HG03460 (cell line): ENCODE results near the gene IGSF8.

Experiments used
- ATAC-seq: cut with Tn5 transposase; IDR thresholded peaks from one replicate; pipeline ENCODE4 v1.9.1; 2021; ENCODE audit not compliant: unreplicated experiment

The IGSF8 gene

GRCh38 chr1:160089883-160090282 lies 8.5 kb downstream of the IGSF8 start:
- ATAC-seq, result no peak

- ATAC-seq, result no peak
Measured at GRCh38 chr1:160087118-160087662, 11.2 kb downstream of the IGSF8 start.

- no peak for ATAC-seq
Measured at GRCh38 chr1:160086456-160086892, 11.9 kb downstream of the IGSF8 start.

GRCh38 chr1:160085686-160086455 lies 12.5 kb downstream of the IGSF8 start:
- no peak for ATAC-seq

GRCh38 chr1:160084771-160085321 lies 13.6 kb downstream of the IGSF8 start:
- no peak for ATAC-seq

- ATAC-seq, result peak; percentile 75
Measured at GRCh38 chr1:160083968-160084770, 14.2 kb downstream of the IGSF8 start.

- no peak for ATAC-seq
Measured at GRCh38 chr1:160082926-160083325, 15.5 kb downstream of the IGSF8 start.

GRCh38 chr1:160082487-160082886 lies 15.9 kb downstream of the IGSF8 start:
- no peak for ATAC-seq

- no peak for ATAC-seq
Measured at GRCh38 chr1:160081261-160081936, 17.0 kb downstream of the IGSF8 start, which contains the start of gene KCNJ9. Gene KCNJ9 (plus strand): TSS chr1:160081538. CDS start chr1:160084031, 2,493 bp downstream.

DNA sequence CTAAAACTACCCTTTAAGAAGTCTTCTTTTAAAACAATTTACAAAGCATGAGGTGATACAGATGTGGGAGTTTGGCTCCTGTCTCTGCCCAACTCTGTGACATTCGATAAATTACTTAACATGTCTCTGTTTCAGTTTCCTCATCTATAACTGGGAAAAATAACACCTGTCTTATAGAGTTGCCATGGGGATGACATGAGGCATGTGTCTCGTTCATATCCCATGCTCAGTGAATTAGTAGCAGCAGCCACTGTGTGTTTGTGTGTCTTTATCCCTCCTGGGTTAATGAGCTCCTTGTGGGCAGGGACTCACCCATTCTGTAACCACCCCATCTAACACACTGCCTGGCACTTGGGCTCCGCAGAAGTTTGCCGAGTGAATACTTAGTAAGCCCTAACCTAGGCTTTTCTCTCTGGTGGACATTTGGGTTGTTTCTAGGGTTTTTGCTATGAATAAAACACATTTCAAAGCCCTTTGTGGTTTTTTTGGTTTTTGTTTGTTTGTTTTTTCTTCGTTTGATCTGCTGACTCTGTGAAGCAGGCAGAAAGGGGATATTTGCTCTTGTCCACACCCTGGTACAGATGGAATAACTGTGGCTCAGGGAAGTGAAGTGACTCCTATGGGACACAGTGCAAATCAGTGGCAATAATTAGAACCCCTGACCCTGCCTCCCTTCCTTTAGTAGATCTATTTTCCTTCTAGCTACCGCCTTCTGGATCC lies 17.9 kb downstream of the IGSF8 start:
- no peak for ATAC-seq

GRCh38 chr1:160079448-160079847 lies 19.0 kb downstream of the IGSF8 start:
- no peak for ATAC-seq

DNA sequence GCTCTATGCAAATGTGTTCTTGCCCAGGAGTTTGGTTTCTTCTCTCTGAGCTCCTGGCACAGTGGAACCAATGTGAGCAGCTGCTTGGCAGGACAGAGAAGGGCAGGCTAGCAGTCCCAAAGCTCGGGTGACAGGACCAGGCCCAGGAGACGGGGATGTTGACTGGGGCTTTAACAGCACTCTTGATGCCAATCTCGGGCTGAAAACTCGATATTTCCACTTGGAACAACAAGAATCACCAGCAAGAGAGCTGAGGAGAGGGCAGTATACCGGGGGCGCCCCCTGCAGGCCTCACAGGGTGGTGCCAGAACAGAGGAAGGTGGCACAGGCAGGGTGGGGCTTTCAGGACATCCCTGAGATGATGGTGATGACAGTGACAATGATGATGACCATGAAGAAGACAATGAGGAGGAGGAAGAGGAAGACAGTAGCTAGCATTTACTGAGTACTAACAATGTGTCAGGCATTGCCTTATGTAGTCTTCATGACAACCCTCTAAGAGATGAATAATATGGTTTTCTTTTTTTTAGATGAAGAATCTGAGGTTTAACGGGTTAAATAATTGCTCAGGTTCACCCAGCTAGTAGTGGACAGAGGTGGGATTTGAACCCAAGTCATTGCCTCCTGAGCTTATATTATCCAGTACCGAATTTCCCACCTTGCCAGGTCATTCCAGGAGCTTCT lies 19.8 kb downstream of the IGSF8 start:
- peak; percentile 65 for ATAC-seq

DNA sequence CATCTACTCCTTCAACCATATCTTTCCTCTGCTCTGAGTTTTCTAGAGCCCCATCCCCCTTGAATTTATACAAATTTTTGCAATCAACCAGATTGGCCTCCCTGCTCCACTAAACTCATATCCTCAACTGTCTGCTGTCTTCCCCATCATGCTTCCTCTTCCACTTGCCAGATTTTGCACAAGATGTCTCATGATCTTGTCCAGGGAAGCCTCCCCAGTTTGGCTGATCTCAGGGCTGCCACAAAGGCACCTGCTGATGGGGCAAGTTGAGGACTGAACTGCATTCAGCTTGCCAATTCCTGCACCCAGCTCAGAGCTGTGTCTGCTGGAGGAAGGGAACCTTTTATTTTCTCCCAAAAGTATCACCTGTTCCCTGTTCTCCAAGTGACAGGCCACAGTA lies 20.9 kb downstream of the IGSF8 start:
- ATAC-seq, result no peak

DNA sequence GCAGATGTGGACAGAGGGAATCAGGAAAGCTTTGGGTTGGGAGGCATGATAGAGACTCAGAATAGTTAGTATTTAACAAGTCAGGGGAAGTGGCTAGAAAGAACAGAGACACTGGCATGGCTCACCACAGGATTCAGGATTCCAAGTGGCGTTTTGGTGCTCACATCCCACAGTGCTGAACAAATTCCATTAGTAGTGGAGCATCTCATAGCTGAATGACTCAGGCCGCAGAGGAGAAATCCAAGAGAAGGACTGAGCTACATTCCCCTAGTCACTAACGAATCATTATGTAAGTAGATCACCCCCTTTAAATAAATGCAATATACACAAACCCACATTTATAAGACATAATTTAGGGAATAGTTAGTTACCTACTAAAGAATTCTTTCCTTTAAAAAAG lies 22.1 kb downstream of the IGSF8 start:
- ATAC-seq, result no peak

- no peak for ATAC-seq
Measured at GRCh38 chr1:160075836-160076235, 22.6 kb downstream of the IGSF8 start.

GRCh38 chr1:160074865-160075264 lies 23.6 kb downstream of the IGSF8 start:
- no peak for ATAC-seq

GRCh38 chr1:160071289-160071688 lies 27.1 kb downstream of the IGSF8 start:
- ATAC-seq, result no peak

DNA sequence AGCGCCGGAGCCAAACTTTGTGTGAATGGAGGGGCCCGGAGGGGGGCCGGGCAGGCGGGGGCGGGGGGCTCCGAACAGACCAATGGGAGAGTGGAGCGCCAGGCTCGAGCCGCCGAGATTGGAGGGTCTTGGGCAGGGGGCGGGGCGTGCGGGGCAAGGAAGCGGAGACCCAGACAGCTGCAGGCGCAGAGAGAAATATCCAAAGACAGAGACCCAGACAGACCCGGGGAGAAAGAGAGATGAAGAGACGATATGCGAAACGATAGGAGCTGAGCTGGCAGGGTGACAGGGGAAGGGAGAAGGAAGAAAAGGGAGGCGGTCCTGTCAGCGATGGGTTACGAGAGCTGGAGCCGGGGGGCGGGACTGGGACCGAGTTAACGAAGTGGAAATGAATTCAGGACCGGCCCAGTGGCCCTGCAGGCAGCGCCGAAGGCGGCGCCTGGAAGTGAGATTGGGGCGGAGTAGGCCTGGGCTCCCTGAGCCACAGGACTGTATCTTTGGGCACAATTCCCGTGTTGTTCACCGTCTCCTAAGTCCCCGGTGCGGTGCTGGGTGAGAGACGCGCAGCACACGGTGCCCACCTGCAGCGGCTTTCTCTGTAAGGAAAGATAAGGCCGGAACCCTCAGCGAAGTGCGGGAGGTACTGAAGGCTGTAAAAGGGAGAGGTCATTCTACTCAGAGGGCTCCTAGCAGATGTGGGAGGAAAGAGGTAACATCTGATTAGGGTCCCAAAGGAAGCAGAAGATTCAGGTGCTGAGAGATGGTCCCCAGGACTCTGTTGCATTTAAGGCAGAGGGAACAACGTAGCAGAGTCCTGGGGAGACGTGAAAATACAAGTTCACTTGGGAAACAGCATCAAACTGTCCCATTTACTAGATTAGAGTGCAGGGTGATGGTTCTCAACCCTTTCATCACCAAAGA lies 27.9 kb downstream of the IGSF8 start:
- no peak for ATAC-seq
